HG02970 (cell line): ENCODE data around the gene FXYD3.

Experiments used
- ATAC-seq: cut with Tn5 transposase; IDR thresholded peaks from one replicate; pipeline ENCODE4 v1.9.1; 2021; ENCODE audit warnings: mild to moderate bottlenecking, moderate library complexity, moderate number of reproducible peaks; ENCODE audit not compliant: unreplicated experiment, low FRiP score

Gene FXYD3, protein sequence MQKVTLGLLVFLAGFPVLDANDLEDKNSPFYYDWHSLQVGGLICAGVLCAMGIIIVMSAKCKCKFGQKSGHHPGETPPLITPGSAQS

DNA sequence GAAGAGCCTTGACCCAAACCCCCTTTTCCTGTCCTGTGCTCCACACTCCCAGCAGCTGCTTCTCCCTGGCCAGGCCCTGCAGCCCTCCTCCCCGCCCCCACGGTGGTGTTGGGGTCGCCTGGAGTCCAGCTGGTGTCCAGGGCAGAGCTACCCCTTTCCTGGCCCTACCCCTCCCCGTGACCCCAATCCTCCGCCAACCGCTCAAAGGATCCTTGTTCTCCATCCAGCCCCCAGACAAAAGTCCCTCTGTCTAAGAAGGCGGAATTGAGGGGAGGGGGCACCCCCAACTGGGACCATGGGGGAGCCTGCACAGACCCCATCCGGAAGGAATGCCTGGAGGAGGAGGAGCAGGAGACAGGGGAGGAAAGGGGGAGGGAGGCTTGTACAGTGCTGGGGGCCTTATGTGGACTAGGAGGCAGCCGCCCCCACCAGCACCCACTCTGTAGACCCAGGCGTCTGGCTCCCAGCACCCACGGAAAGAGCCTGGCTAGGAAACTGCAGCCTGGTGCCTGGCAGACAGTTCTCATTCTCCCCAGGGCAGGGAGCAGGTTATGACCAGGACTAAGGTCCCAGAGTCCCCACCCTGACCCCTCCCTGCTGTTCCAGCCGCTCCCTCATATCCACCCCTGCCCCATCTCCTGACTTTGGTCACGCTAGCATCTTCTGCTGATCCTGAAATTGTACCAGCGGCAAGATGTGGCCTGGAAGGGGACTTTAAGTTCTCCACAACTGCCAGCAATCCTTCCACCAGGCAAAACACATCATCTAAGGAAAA is at the start of gene FXYD3:
Gene FXYD3, plus strand, starts transcription at position 647 of the 775 bp plus-strand sequence. CDS start 3,554 bp downstream, outside the sequence.
- no peak for ATAC-seq

DNA sequence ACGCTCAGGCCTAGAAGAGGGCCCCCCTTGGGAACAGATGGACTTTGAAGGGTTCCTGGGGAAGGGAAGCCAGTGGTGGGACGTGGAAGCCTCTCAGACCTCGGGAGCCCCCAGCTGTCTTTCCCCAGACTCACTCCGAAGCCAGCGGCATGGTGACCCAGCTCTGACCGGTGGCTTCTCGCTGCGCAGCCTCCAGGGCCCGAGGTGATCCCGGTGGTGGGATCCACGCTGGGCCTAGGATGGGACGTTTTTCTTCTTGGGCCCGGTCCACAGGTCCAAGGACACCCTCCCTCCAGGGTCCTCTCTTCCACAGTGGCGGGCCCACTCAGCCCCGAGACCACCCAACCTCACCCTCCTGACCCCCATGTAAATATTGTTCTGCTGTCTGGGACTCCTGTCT is 49.5 kb upstream of the FXYD3 start:
- ATAC-seq: no peak

DNA sequence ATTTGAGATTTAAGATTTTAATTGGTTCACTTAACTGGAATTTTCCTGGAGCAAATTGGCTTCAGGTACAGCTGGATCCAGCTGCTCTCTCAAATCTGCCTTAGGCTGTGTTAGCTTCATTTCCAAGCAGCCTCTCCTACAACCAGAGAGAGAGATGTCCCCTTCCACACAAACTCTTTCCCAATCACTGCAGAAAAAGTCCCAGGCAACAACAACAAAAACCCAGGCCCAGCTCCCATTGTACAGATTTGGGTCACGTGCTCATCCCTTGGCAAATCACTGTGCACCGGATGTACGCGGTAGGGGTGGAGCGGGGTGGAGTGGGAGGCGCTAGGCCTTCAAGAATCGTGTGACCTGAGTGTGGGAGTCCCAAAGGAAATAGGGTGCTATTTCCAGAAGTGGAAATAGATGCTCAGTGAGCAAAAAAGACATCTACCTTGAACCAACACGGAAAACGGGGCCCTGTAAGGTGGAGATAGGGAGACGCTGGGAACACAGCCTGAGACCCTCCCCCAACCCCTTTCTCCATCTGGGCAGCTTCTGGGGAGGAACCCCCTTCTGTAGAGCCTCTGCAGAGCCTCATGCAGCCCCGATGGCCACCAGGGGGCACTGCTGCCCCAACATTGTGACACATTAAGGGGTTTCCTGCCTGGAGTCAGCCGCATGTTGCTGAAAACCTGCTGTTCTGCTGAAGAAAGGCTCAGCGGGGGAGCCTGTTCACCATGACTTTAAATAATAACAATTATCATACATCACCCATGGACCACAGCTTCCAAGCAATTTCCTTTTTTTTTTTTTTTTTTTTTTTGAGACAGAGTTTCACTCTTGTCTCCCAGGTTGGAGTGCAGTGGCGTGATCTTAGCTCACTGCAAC is 48.7 kb upstream of the FXYD3 start:
- peak; percentile 71 for ATAC-seq

DNA sequence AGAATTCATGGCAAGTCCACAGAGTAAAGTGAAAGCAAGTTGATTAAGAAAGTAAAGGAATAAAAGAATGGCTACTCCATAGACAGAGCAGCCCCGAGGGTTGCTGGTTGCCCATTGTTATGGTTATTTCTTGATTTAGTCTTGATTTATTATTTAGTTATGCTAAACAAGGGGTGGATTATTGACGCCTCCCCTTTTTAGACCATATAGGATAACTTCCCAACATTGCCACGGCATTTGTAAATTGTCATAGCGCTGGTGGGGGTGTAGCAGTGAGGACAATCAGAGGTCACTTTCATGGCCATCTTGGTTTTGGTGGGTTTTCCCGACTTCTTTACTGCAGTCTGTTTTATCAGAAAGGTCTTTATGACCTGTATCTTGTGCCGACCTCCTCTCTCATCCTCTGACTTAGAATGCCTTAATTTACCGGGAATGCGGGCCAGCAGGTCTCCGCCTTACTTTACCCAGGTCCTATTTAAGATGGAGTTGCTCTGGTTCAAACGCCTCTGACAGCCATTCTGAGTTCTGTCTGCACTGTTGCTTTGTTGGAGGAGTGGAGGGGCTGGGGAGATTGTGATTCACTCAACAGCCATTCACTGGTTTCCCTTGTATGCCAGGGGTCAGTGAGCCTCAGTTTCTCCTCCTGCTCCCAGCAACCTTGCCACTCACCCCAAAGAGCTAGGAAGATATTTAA is 46.5 kb upstream of the FXYD3 start:
- ATAC-seq: no peak

DNA sequence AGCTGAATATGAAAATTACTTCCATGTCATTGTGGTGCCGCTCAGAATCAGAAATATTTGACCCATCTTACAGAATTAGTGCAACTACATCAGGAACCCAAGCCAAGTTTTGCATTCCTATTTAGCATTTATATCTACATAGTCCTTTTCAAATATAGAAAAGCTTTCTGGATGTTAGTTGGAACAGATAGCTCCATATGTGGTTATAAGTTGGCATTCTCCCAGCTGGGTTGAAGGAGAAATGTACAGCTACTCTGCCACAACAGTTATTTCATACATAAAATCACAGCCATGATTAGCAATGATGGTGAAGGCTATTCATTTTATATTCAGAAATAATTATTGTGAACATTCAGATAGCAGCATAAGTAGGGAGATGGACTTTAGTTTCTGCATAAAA is 45.9 kb upstream of the FXYD3 start:
- ATAC-seq: no peak

DNA sequence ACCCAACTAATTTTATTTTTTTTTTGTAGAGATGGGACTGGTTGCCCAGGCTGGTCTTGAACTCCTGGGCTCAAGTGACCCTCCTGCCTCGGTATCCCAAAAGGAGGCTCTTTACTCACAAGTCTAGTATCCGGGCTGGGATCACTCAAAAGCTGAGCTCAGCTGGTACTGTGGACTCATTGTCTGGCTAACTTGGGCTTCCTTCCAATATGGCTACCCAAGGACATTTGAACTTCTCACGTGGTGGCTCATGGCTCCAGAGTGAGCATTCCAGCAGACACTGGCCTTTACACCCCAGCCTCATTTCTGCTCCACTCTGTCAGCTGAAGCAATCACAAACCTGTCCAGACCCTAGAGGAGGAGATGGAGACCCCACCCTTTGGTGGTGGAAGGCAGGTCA is 45.2 kb upstream of the FXYD3 start:
- no peak for ATAC-seq

DNA sequence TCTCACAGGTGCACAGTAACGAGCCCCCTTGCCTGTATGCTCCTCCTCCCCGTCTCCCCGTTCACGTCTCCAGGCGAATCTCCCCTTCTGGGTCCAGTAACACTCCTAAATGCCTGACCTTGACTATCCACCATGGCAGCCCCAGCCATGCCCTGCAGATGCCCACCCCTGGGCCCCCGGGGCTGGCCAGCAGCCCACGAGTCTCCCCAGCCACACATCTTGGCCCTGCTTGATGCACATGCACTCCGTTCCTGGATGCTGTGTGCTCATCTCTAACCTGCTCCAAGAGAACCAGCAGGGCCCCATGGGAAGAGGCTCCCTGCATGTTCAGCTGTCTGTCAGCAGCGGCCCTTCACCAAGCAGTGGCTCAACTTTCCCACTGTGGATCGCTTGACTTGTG is 42.1 kb upstream of the FXYD3 start:
- no peak for ATAC-seq

DNA sequence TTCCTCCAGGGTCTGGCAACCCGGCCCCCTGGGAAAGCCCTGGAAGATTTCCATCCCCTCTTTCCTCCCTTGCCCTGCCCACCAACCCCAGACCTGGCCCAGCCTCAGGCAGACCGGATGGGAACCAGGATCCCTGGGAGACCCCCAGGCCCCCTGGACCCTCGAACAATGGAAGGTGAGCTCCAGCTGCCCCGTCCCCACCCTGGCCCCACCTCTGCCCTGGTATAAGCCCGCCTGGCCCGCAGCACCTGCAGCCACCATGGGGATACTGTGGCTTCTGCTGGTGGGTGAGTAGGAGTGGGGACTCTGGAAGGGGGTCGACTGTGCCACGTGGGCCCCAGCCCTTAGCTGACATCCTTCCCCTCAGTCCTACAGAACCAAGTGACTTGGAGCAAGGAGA is 41.7 kb upstream of the FXYD3 start:
- no peak for ATAC-seq

DNA sequence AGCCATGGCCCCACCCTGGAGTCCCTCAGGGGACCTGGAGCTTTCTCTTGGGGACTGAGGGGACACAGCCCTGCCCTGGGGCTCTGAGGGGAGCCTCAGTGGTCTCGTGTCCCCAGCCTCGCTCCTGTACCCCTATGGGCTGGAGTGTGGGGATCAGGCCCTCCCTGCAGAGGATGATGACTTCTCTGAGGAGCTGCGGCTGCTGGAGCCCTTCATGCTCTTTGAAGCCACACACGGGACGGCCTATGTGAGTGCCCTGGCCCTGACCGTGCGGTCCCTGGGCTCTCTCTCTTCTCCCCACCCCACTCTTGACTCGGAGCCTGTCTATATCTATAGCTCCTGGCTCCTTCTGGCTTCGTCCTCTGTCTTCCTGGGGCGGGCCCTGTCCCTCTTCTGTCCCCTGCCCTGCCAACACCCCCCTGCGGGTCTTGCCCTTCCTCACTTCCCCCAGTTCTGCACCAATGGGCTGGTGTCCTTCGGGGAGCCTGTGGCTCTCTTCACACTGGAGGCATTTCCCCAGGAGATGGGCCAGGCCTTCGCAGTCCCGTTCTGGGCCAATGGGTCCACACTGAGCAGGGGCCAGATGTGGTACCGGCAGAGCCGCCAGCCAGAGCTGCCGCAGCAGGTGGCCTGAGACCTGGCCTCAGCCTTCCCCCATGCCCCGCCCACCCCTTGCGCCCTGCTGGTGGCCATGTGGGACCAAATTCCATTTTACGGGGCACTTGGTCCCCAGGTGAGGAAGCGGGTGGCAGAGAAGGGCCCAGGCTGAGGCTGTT is 41.0 kb upstream of the FXYD3 start:
- no peak for ATAC-seq

DNA sequence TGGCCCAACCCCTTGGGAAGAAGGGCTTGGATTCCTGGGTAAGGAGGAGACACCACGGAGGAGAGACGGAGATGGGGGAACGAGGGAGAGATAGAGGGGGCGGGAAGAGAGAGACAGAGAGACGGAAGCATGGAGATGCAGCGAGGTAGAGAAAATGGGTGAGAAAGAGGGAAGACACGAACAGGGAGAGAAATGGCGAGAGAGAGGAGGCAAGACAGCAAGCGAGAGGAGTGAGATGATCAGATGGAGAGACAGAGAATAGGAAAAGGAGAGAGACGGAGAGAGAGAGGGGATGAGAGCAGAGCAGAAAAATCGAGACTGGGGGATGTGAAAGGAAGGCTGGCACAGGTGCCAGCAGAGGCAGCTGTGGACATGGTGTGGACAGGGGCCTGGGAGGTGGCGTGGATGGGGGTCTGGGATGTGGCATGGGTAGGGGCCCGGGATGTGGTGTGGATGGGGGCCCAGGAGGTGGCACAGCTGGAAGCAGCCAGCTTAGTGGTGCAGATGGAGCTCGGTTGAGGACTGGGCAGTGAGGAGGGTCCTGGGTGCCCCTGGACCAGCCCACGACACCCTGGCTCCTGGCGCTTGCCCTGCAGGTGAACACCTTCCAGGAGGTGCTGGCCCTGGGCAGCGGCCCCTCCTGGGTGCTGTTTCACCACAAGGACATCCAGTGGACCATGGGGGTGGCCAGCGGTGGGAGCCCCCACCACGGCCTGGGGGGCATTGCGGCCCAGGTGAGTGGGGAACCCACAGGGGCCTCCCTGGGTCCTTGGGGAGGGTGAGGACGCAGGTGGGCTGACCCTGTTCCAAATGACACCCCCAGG is 40.2 kb upstream of the FXYD3 start:
- no peak for ATAC-seq

DNA sequence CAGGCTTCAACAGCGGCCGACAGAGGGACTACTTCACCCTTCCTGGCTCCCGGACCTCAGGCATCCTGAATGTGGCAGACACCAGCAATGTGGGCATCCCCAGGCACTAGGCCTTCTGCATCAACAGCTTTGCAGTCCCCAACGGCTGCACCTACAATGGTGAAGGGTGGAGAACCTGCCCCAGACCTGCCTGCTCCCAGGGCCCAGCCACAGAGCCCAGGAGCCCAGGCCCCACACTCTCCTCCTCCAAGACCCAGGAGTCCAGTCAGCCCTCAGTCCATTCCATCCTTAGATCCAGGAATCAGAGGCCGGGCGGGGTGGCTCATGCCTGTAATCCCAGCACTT is 39.6 kb upstream of the FXYD3 start:
- no peak for ATAC-seq

DNA sequence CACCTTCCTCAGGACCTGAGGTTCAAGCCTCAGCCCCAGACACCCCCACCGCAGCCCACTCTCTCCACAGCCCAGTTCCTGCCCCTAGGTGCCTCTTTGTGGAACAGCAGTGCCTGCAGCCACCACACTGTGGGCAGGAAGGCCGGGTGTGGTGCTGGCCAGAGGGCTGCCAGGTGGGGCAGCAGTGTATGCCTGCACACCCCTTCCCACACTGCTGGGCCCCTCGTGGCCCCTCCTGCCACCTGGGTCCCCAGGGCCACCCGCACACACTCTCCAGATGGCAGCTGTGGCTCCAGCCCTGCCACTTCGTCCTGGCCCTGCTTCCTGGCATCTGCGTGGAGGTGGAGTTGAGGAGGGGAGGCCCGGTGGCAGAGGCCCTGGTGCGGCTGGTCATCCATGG is 39.0 kb upstream of the FXYD3 start:
- no peak for ATAC-seq

DNA sequence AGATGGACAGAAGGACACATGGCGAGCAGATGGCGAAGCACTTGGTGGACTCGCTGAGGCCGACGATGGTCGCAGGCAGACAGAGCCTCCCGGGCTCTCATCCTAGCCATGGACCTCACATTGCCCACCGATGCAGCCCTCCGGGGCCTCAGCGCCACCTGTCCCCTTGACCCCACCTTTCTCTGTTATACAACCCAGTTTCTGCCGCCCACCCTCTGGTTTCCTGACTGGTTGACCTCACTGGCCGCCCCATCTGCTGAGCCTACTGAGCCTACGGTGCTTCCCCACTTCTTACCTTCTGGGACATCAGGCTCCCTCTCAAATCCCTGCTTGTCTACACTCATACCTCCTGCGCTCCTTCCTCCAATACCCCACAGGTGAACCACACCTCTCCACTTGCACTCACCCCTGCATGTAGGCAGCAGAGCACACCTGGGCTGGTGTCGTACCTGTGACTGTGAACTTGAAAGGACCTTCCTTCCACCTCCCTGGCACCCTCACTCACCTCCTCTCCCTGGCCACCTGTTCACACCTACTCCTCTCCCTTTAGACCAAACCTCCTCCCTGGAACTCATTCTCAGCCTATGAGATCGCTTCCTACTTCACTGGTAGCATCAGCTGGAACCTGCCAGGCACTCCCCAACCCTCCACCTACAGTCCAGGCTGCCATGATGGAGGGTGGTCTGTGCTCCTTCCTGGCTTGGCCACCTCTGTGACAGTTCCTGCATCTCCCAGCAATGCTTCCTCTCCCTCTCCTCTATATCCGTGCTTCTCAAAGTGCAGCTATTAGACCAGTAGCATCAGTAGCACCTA is 38.0 kb upstream of the FXYD3 start:
- ATAC-seq: no peak

DNA sequence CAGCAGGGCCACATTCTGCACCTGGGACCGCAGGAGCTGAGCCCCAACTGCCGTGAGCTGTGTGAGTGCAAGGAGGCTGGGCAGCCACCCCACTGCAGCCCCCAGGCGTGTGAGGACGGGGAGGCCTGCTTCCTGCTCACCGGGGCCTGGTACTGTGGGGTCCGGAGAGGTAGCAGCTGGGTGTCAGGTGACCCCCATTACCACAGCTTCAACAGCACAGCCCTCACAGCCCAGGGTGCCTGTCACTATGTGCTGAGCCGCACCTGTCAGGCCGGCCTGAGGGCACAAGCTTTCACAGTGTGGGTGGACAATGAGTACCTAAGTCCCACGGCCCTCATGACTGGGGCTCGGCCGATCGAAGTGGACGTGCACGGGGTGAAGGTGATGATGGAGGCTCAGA is 35.8 kb upstream of the FXYD3 start:
- no peak for ATAC-seq

DNA sequence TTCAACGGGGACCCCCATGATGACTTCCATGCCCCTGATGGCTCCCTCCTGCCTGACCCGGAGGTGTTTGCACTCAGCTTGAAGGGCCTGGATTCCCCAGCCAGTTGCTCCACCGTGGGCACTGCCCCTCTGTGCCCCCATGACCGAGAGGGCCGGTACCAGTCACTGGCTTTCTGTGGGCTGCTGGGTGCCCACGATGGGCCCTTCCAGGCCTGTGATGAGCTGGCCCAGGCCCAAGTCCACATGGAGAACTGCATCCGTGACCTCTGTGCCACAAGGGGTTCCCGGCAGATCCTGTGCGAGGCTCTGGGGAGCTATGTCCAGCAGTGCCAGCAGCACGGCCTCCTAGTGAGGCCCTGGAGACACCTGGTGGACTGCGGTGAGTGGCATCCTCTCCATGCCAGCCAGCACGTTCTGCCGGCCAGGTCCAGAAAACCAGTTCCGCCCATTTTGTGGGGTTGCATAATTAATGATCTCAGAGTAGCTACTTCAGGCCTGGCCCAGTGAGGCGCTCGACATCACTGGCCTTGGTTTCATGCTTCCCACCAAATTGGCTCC is 34.9 kb upstream of the FXYD3 start:
- ATAC-seq: no peak

DNA sequence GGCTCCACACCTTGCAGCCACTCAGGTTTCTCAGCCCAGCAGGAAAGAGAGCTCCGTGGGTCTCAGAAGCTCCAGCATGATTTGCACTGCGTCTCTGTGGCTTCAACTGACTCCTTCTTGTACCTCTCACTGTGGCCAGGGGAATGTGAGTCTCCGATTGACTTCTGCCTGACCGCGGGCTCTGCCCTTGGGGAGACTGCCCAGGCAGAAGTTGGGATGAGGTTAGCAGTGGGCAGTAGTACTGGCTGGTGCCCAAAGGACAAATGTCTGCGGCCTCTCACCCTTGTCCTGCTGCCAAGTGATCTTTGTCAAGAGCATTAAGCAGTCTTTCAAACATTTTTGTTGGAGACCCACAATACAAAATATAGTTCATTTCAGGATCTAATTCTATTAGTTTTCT is 34.4 kb upstream of the FXYD3 start:
- no peak for ATAC-seq

DNA sequence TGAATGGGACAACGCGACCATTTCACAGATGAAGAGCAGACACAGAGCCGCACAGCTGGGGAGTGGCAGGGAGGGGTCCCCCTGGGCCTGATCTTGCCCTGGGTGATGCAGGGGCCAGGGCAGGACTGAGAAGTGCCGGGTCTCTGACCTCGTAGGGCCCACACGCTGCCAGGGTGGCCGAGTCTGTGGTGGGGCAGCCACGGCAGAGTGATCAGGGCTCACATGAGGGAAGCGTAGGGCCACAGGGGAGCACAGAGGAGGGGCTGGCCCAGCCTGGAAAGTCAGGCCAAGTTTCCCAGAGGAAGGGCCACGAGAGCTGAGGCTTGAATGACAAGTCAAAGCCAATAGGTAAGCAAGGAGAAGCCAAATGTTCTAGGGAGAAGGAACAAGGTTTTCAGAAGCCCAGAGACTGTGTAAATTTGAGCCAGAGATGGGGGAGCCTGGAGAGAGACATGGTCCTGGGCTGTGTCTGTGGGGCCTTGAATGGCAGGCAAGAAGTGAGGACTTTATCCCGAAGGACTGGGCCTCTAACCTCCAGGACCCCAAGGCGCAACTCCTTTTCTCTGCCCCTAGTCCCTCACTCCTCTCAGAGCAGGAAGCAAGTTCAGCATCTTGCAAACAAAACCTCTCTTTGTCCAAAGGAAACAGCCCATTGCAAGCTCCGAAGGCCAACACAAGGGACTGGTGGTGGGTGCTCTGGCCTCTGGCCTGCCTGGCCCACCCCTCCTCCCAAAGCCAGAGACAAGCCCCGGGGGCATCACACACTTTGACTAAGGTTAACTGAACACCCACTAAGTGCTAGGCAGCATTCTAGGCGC is 31.7 kb upstream of the FXYD3 start:
- no peak for ATAC-seq

DNA sequence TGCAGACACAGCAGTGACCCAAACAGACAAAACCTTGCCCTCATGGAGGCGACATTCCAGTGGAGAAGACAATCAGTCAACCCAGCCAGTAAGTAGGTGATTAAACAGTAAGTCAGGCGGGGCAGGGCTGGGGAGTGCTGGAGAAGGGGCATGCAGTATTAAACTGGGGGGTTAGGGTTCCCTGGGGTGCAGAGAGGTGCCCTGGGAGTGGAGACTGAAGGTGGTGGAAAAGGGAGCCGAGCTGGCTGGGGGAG is 31.2 kb upstream of the FXYD3 start:
- ATAC-seq: no peak
